IPS-20b (cell line): ENCODE data around the gene FBXO17.
A peak's percentile ranks its signal among the peaks of the same experiment; 100 is the strongest.

Experiments
- H3K27ac ChIP-seq: one replicate; pipeline ENCODE4 v1.5.1; 2013; ENCODE audit warnings: low read length
- H3K27me3 ChIP-seq: 2 replicates; pipeline ENCODE4 v1.6.1; 2013; ENCODE audit warnings: mild to moderate bottlenecking, low read length, inconsistent platforms; ENCODE audit not compliant: insufficient read depth
- H3K36me3 ChIP-seq: 2 replicates; pipeline ENCODE4 v1.6.1; 2013; ENCODE audit warnings: low read depth, mild to moderate bottlenecking, inconsistent platforms, low read length, moderate library complexity; ENCODE audit not compliant: insufficient read depth
- H3K4me1 ChIP-seq: 2 replicates; pipeline ENCODE4 v1.6.1; 2013; ENCODE audit warnings: mild to moderate bottlenecking, control low read depth, inconsistent platforms, low read length, moderate library complexity; ENCODE audit not compliant: insufficient read depth
- H3K4me3 ChIP-seq: 2 replicates; pipeline ENCODE4 v1.5.1; 2013; ENCODE audit warnings: mild to moderate bottlenecking, low read length, inconsistent platforms
- H3K9ac ChIP-seq: 2 replicates; pipeline ENCODE4 v1.6.1; 2013; ENCODE audit warnings: low read depth, mild to moderate bottlenecking, inconsistent platforms, low read length, moderate library complexity
- H3K9me3 ChIP-seq: 2 replicates; pipeline ENCODE4 v1.6.1; 2013; ENCODE audit warnings: mild to moderate bottlenecking, low read depth, low read length, inconsistent platforms; ENCODE audit not compliant: insufficient read depth

Gene FBXO17

GRCh38 chr19:38939957-38940356, 35.6 kb downstream of the FBXO17 start:
- H3K4me3 ChIP-seq = no peak overlapping the region
- no peak overlapping the region for H3K27ac ChIP-seq
- 0 out of 2 replicates have a peak, but pooled peaks cover 4% of the 10 kb centered on the region for H3K27me3 ChIP-seq
- H3K4me1 ChIP-seq = no peaks in the 10 kb centered on the region
- H3K9me3 ChIP-seq = peaks cover 9% of the 10 kb centered on the region
- no peak overlapping the region for H3K9ac ChIP-seq
- no peaks in the 10 kb centered on the region; the same call in 1 of the 2 replicates for H3K36me3 ChIP-seq

GRCh38 chr19:38933544-38933943, 42.0 kb downstream of the FBXO17 start:
- Histone ChIP-seq H3K36me3 (peaks cover 26% of the 10 kb centered on the region), H3K9ac (no peak overlapping the region), H3K4me1 (peaks cover 4% of the 10 kb centered on the region; the same call in 1 of the 2 replicates), H3K9me3 (peaks cover 20% of the 10 kb centered on the region), H3K27ac (no peak overlapping the region), H3K4me3 (no peak overlapping the region), H3K27me3 (no peaks in the 10 kb centered on the region)

GRCh38 chr19:38932425-38933179, 42.9 kb downstream of the FBXO17 start:
- H3K9ac ChIP-seq = no peak overlapping the region
- peaks cover 20% of the 10 kb centered on the region for H3K9me3 ChIP-seq
- H3K4me1 ChIP-seq = peaks cover 4% of the 10 kb centered on the region; the same call in 1 of the 2 replicates
- H3K27me3 ChIP-seq = no peaks in the 10 kb centered on the region
- no peak overlapping the region for H3K27ac ChIP-seq
- peaks cover 26% of the 10 kb centered on the region for H3K36me3 ChIP-seq
- H3K4me3 ChIP-seq = no peak overlapping the region

- H3K9me3 ChIP-seq = peaks cover 20% of the 10 kb centered on the region
- peak overlapping the region; percentile 90 for H3K9ac ChIP-seq
- no peaks in the 10 kb centered on the region for H3K27me3 ChIP-seq
- H3K4me1 ChIP-seq = peaks cover 4% of the 10 kb centered on the region; the same call in 1 of the 2 replicates
- peaks cover 26% of the 10 kb centered on the region for H3K36me3 ChIP-seq
- H3K27ac ChIP-seq = peak overlapping the region; percentile 1
- peak overlapping the region; percentile 84 for H3K4me3 ChIP-seq
Observed at GRCh38 chr19:38931521-38931793, 44.1 kb downstream of the FBXO17 start.

- peak within 1 kb of the TSS; percentile 86 for H3K27ac ChIP-seq
- peaks cover 30% of the 10 kb centered on the region for H3K36me3 ChIP-seq
- H3K4me1 ChIP-seq = peaks cover 4% of the 10 kb centered on the region; the same call in 1 of the 2 replicates
- H3K9me3 ChIP-seq = peaks cover 16% of the 10 kb centered on the region
- no peaks in the 10 kb centered on the region for H3K27me3 ChIP-seq
- H3K4me3 ChIP-seq = peak within 1 kb of the TSS; percentile 84
- peak within 1 kb of the TSS; percentile 90 for H3K9ac ChIP-seq
Observed at GRCh38 chr19:38930776-38931520, 44.6 kb downstream of the FBXO17 start, which contains the start of gene MRPS12. TSS of gene MRPS12 (plus strand) at chr19:38930944. CDS start at chr19:38931295, 351 bp downstream.

- H3K9ac ChIP-seq = peak within 1 kb of the TSS; percentile 90
- peaks cover 12% of the 10 kb centered on the region for H3K9me3 ChIP-seq
- H3K36me3 ChIP-seq = peaks cover 38% of the 10 kb centered on the region
- no peaks in the 10 kb centered on the region for H3K27me3 ChIP-seq
- H3K4me1 ChIP-seq = peaks cover 4% of the 10 kb centered on the region; the same call in 1 of the 2 replicates
- peak within 1 kb of the TSS; percentile 84 for H3K4me3 ChIP-seq
- peak within 1 kb of the TSS; percentile 86 for H3K27ac ChIP-seq
Observed at GRCh38 chr19:38929929-38930775, 45.4 kb downstream of the FBXO17 start, which contains the start of gene SARS2. TSS of gene SARS2 (minus strand) at chr19:38930763. CDS start at chr19:38930736, 27 bp downstream.

- H3K4me3 ChIP-seq = no peak overlapping the region
- H3K4me1 ChIP-seq = peaks cover 4% of the 10 kb centered on the region; the same call in 1 of the 2 replicates
- H3K9ac ChIP-seq = no peak overlapping the region
- H3K27me3 ChIP-seq = no peaks in the 10 kb centered on the region
- no peaks in the 10 kb centered on the region for H3K9me3 ChIP-seq
- H3K36me3 ChIP-seq = peaks cover 38% of the 10 kb centered on the region
- no peak overlapping the region for H3K27ac ChIP-seq
Observed at GRCh38 chr19:38928391-38929001, 47.0 kb downstream of the FBXO17 start.

GRCh38 chr19:38924388-38924787, 51.2 kb downstream of the FBXO17 start:
- Histone ChIP-seq H3K4me3 (no peak overlapping the region), H3K4me1 (no peaks in the 10 kb centered on the region), H3K9me3 (no peaks in the 10 kb centered on the region), H3K36me3 (peaks cover 45% of the 10 kb centered on the region), H3K27ac (no peak overlapping the region), H3K9ac (no peak overlapping the region), H3K27me3 (no peaks in the 10 kb centered on the region)

- no peak overlapping the region for H3K9ac ChIP-seq
- H3K4me1 ChIP-seq = no peaks in the 10 kb centered on the region
- no peaks in the 10 kb centered on the region for H3K9me3 ChIP-seq
- H3K27ac ChIP-seq = no peak overlapping the region
- no peak overlapping the region for H3K4me3 ChIP-seq
- H3K36me3 ChIP-seq = peaks cover 45% of the 10 kb centered on the region
- no peaks in the 10 kb centered on the region for H3K27me3 ChIP-seq
Observed at GRCh38 chr19:38922482-38922881, 53.1 kb downstream of the FBXO17 start.

- Histone ChIP-seq H3K36me3 (peaks cover 45% of the 10 kb centered on the region), H3K4me3 (no peak overlapping the region), H3K9me3 (no peaks in the 10 kb centered on the region), H3K4me1 (no peaks in the 10 kb centered on the region), H3K9ac (no peak overlapping the region), H3K27me3 (no peaks in the 10 kb centered on the region), H3K27ac (no peak overlapping the region)
Observed at GRCh38 chr19:38921420-38922274, 53.9 kb downstream of the FBXO17 start.
